Measurements from ENCODE around the gene NTRK3.

NTRK3 gene

GRCh38 chr15:88208396-88208795, 48.1 kb downstream of the NTRK3 start:
- Histone ChIP-seq H3K4me3 (ENCODE audit: low read length, poor library complexity, severe bottlenecking) (no peak overlapping the region), H3F3A (ENCODE audit: low read depth) (no peaks in the 10 kb centered on the region), H3K36me3 (ENCODE audit: insufficient read depth, low read length) (no peaks in the 10 kb centered on the region), H3K4me1 (ENCODE audit: insufficient read depth, low read length, poor library complexity, severe bottlenecking) (no peaks in the 10 kb centered on the region), H3K9me3 (ENCODE audit: insufficient read depth, low read depth, low read length) (no peaks in the 10 kb centered on the region), H3K27me3 (ENCODE audit: insufficient read depth, low read length, poor library complexity, severe bottlenecking) (no peaks in the 10 kb centered on the region), H3K4me2 (ENCODE audit: low read depth, low read length, poor library complexity, severe bottlenecking) (no peak overlapping the region), H4K20me1 (ENCODE audit: insufficient read depth, low read length, poor library complexity, severe bottlenecking) (no peaks in the 10 kb centered on the region), H2AFZ (ENCODE audit: low read length) (no peak overlapping the region), H3K9ac (ENCODE audit: low read depth, low read length, poor library complexity, severe bottlenecking) (no peak overlapping the region), H3K79me2 (ENCODE audit: insufficient read depth, low read length) (no peaks in the 10 kb centered on the region), H3K9me2 (replicated peaks; ENCODE audit: low read depth, low read length) (no peaks in the 10 kb centered on the region)
- TF ChIP-seq CTCF (conservative IDR thresholded peaks at IDR 0.05; ENCODE audit: low read length) (no peak), EZH2phosphoT487 (IDR thresholded peaks at IDR 0.05; ENCODE audit: borderline replicate concordance) (no peak)

- no peaks in the 10 kb centered on the region for H3K36me3 ChIP-seq (ENCODE audit: insufficient read depth, low read length)
Observed at GRCh38 chr15:88207565-88207964, 49.0 kb downstream of the NTRK3 start.

GRCh38 chr15:88204584-88204983, 52.0 kb downstream of the NTRK3 start:
- H4K20me1 ChIP-seq (ENCODE audit: insufficient read depth, low read length, poor library complexity, severe bottlenecking) = no peaks in the 10 kb centered on the region
- no peak overlapping the region for H3K4me2 ChIP-seq (ENCODE audit: low read depth, low read length, poor library complexity, severe bottlenecking)

More at GRCh38 chr15:88207565-88207964, 49.0 kb downstream of the NTRK3 start:
- TF ChIP-seq CTCF (conservative IDR thresholded peaks at IDR 0.05; ENCODE audit: low read length) (no peak), EZH2phosphoT487 (IDR thresholded peaks at IDR 0.05; ENCODE audit: borderline replicate concordance) (no peak)
- H3K9me3 ChIP-seq (ENCODE audit: insufficient read depth, low read depth, low read length) = no peaks in the 10 kb centered on the region
- no peaks in the 10 kb centered on the region for H3K4me1 ChIP-seq (ENCODE audit: insufficient read depth, low read length, poor library complexity, severe bottlenecking)
- H2AFZ ChIP-seq (ENCODE audit: low read length) = no peak overlapping the region
- H3K9ac ChIP-seq (ENCODE audit: low read depth, low read length, poor library complexity, severe bottlenecking) = no peak overlapping the region
- H3K27me3 ChIP-seq (ENCODE audit: insufficient read depth, low read length, poor library complexity, severe bottlenecking) = no peaks in the 10 kb centered on the region
- no peak overlapping the region for H3K4me3 ChIP-seq (ENCODE audit: low read length, poor library complexity, severe bottlenecking)
- H4K20me1 ChIP-seq (ENCODE audit: insufficient read depth, low read length, poor library complexity, severe bottlenecking) = no peaks in the 10 kb centered on the region
- no peaks in the 10 kb centered on the region for H3K79me2 ChIP-seq (ENCODE audit: insufficient read depth, low read length)
- H3K4me2 ChIP-seq (ENCODE audit: low read depth, low read length, poor library complexity, severe bottlenecking) = no peak overlapping the region
- no peaks in the 10 kb centered on the region for H3K9me2 ChIP-seq (replicated peaks; ENCODE audit: low read depth, low read length)
- no peaks in the 10 kb centered on the region for H3F3A ChIP-seq (ENCODE audit: low read depth)

More at GRCh38 chr15:88204584-88204983, 52.0 kb downstream of the NTRK3 start:
- H2AFZ ChIP-seq (ENCODE audit: low read length) = no peak overlapping the region
- no peak overlapping the region for H3K9ac ChIP-seq (ENCODE audit: low read depth, low read length, poor library complexity, severe bottlenecking)
- H3K79me2 ChIP-seq (ENCODE audit: insufficient read depth, low read length) = no peaks in the 10 kb centered on the region
- H3K27me3 ChIP-seq (ENCODE audit: insufficient read depth, low read length, poor library complexity, severe bottlenecking) = no peaks in the 10 kb centered on the region
- no peaks in the 10 kb centered on the region for H3K4me1 ChIP-seq (ENCODE audit: insufficient read depth, low read length, poor library complexity, severe bottlenecking)
- no peaks in the 10 kb centered on the region for H3K9me3 ChIP-seq (ENCODE audit: insufficient read depth, low read depth, low read length)
- no peaks in the 10 kb centered on the region for H3K9me2 ChIP-seq (replicated peaks; ENCODE audit: low read depth, low read length)
- no peak for TF ChIP-seq EZH2phosphoT487 (IDR thresholded peaks at IDR 0.05; ENCODE audit: borderline replicate concordance)
- TF ChIP-seq CTCF (conservative IDR thresholded peaks at IDR 0.05; ENCODE audit: low read length) = no peak
- H3K4me3 ChIP-seq (ENCODE audit: low read length, poor library complexity, severe bottlenecking) = no peak overlapping the region
- no peaks in the 10 kb centered on the region for H3F3A ChIP-seq (ENCODE audit: low read depth)
- no peaks in the 10 kb centered on the region for H3K36me3 ChIP-seq (ENCODE audit: insufficient read depth, low read length)

Measured in Loucy (cell line).